Hematopoietic multipotent progenitor cell treated with erythropoietin and hydrocortisone succinate and interleukin-3 and kit ligand, for 15 days (in vitro differentiated cells): ENCODE data around the gene STMP1.

Experiments used
- DNase-seq: peaks from one replicate; pipeline ENCODE4 v3.0.0-alpha.2; 2015; ENCODE audit warnings: low spot score

STMP1 gene

DNA sequence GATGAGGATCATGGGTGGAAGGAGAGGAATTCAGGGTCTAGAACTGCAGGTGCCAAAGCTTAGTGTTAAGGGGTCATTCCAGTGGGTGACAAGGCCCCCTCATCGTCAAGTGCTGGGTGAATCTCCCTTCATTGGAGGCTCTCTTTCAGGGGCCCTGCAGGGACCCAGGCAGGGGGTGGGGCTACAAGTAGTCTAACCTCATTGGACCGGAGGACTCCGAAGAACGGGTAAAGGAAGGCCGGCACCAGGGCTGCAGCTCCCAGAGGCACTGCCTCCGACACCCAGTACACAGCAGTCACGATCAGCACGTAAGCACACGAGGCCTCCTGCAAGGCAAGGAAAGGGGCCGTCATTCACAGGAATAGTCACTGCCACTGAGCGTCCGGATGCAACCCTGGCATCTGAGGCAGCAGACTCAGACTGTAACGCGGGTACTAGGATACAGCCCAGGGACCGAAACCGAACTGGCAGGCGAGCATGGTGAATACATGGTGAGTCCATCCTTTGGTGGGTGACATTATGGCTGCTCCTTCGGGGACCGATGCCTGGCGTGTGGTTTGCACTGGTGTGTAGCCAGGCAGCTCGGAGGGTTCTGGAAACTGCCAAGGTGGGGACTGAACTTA, 59.0 kb downstream of the STMP1 start:
- no peak for DNase-seq

DNA sequence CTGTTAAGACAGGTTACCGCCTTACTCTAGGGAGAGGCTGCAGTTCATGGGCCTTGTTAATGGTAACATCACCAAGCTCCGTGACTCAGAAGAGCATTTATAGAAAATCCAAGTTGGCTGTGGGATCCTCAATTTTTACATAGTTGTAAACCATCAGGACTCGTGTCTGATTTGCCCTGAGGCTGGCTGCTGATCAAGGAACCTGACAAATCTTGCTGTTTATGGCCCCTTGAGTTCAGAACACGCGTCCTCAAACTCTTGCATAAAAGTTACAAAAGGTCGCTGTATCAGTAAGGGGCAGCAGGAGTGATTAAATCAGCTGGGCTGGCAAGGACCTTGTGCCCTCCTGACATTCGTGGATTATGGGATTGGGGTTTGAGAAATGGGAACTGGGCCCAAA, 61.1 kb downstream of the STMP1 start:
- DNase-seq: no peak
